Mesenteric fat pad (tissue), 1 donor: ENCODE data around the gene ARID3A. TPM values are rescaled to one million over a fixed set of nuclear protein-coding genes. Genes with fewer than 3 reads are reported as not detected.
"Not testable (repeated sequence)": the region's sequence is repeated elsewhere in the genome, so short reads cannot be mapped to it uniquely, and the experiment has no call there.

Source experiments
- DNase-seq: peaks from one replicate; pipeline ENCODE4 v3.0.0-alpha.2; 2020; ENCODE audit warnings: low spot score
- long read RNA-seq: library from polyadenylated mRNA; unstranded; transcript quantifications from one replicate; pipeline ENCODE4 v2.0.0, GENCODE V29; 2020
- total RNA-seq: library from RNA; stranded (reverse); fragmentation: NEBNext Ultra II Directional; extraction: Animal tissue kit (Norgen Biotek cat#: 25700); gene quantifications from one replicate; pipeline ENCODE4 v1.2.1, GENCODE V29; 2021
- donor health status: DM: yes; HTN: yes; CAD: no.

The ARID3A gene
- 19.5 TPM for total RNA-seq
- long read RNA-seq, partial matches to known transcripts, result 0 of 7 reads
- long read RNA-seq, other reads (novel, unspliced or antisense), result 7 of 7 reads

GRCh38 chr19:925526-926322 lies at the start of gene ARID3A:
Gene ARID3A, plus strand, starts transcription at chr19:926035. Its CDS starts 3,494 bp downstream, at chr19:929529.
- no peak for DNase-seq

- DNase-seq, result no peak
These were observed 49.7 kb upstream of the ARID3A start for GRCh38 chr19:876089-876488.

- DNase-seq, result no peak
These were observed 49.0 kb upstream of the ARID3A start for GRCh38 chr19:876780-877314.

GRCh38 chr19:877992-878660 lies 47.7 kb upstream of the ARID3A start:
- not testable (repeated sequence) for DNase-seq

- not testable (repeated sequence) for DNase-seq
These were observed 46.9 kb upstream of the ARID3A start for GRCh38 chr19:878751-879561.

GRCh38 chr19:879711-880438 lies 46.0 kb upstream of the ARID3A start:
- DNase-seq, result no peak

- no peak for DNase-seq
These were observed 44.3 kb upstream of the ARID3A start for GRCh38 chr19:881385-882071.

GRCh38 chr19:882871-883497 lies 42.9 kb upstream of the ARID3A start:
- DNase-seq, result no peak

- no peak for DNase-seq
These were observed 42.1 kb upstream of the ARID3A start for GRCh38 chr19:883661-884211.

- DNase-seq, result no peak
These were observed 41.2 kb upstream of the ARID3A start for GRCh38 chr19:884420-885211.

GRCh38 chr19:885536-886224 lies 40.2 kb upstream of the ARID3A start:
- DNase-seq, result no peak

GRCh38 chr19:887072-887471 lies 38.8 kb upstream of the ARID3A start:
- DNase-seq, result no peak

- DNase-seq, result no peak
These were observed 38.2 kb upstream of the ARID3A start for GRCh38 chr19:887599-887998.

GRCh38 chr19:888581-889385 lies 37.1 kb upstream of the ARID3A start:
- DNase-seq, result no peak

- no peak for DNase-seq
These were observed 36.1 kb upstream of the ARID3A start for GRCh38 chr19:889662-890295.

GRCh38 chr19:890831-891230 lies 35.0 kb upstream of the ARID3A start:
- no peak for DNase-seq
